Cardiac fibroblast (primary cell): ENCODE measurements around the gene VPS45.

Source experiments
- DNase-seq, 2 donors: peaks; one replicate each; pipeline versions ENCODE4 v3.0.0 to v3.0.0-alpha.2; 2010; ENCODE audit warnings: low read depth in 2 of 2
- H3K4me3 ChIP-seq, 2 donors: replicated peaks in 1 of 2; 1 replicate in 1 of 2; 2 replicates in 1 of 2; pipeline ENCODE4 v1.5.1; 2011; ENCODE audit warnings: low read depth in 2 of 2, low read length in 2 of 2, mild to moderate bottlenecking in 2 of 2, moderate library complexity in 1 of 2
- CTCF ChIP-seq: IDR thresholded peaks from one replicate; pipeline ENCODE4 v1.5.1; 2011; ENCODE audit warnings: low read depth, mild to moderate bottlenecking, low read length, inconsistent platforms

The VPS45 gene

GRCh38 chr1:150060260-150060659, 7.3 kb upstream of the VPS45 start:
- no peak for DNase-seq
- no peak for TF ChIP-seq CTCF
- no peak overlapping the region for H3K4me3 ChIP-seq

GRCh38 chr1:150061632-150062101, 5.9 kb upstream of the VPS45 start:
- DNase-seq = peak; percentile 83 to 90
- no peak for TF ChIP-seq CTCF
- H3K4me3 ChIP-seq = no peak overlapping the region

GRCh38 chr1:150062113-150062512, 5.5 kb upstream of the VPS45 start:
- H3K4me3 ChIP-seq = no peak overlapping the region
- no peak for DNase-seq
- no peak for TF ChIP-seq CTCF

GRCh38 chr1:150065184-150065871, 2.2 kb upstream of the VPS45 start:
- no peak overlapping the region for H3K4me3 ChIP-seq
- peak; percentile 63 to 68 for DNase-seq
- TF ChIP-seq CTCF = no peak

GRCh38 chr1:150066328-150066727, 1.2 kb upstream of the VPS45 start:
- no peak for DNase-seq
- H3K4me3 ChIP-seq = peak overlapping the region; percentile 79 to 80
- TF ChIP-seq CTCF = no peak

- TF ChIP-seq CTCF = no peak
- H3K4me3 ChIP-seq = peak overlapping the region; percentile 79 to 80
- DNase-seq = no peak
Measured at GRCh38 chr1:150066838-150067183, 765 bp upstream of the VPS45 start.

GRCh38 chr1:150068109-150068435, 496 bp downstream of the VPS45 start:
- H3K4me3 ChIP-seq = peak overlapping the region; percentile 79 to 80
- no peak for DNase-seq
- TF ChIP-seq CTCF = no peak
